K562 (cell line): Measurements from ENCODE around the gene HMCN1. TPM values are rescaled to one million over a fixed set of nuclear protein-coding genes. Genes with fewer than 3 reads are reported as not detected.

Experiments
- ATAC-seq: fragments of 200-7000 bp; cut with Tn5 transposase; 3 replicates; pipeline ENCODE4 v1.9.1; 2020; ENCODE audit warnings: moderate library complexity
- BruUV-seq: library from RNA; stranded (reverse); fragments of 400-500 nt; replicated peaks from 2 replicates; lab custom pipeline; 2021; lab: Mats Ljungman, UMichigan
- CTCF ChIA-PET: fragments of 300-600 bp; formaldehyde crosslinking; extraction: SDS; loops from one replicate; lab custom pipeline; 2021; ENCODE audit warnings: low intra/inter-chr PET ratio; lab: Yijun Ruan, JAX
- POLR2A ChIA-PET: fragments of 300-600, 350-650 bp; sonication (Branson Sonifier 250); formaldehyde crosslinking; extraction: SDS; loops from one replicate; lab custom pipeline; 2021; ENCODE audit warnings: antibody characterized with exemption, inconsistent platforms; lab: Yijun Ruan, JAX
- DNase-seq, 4 experiments: peaks; one replicate each; pipeline versions ENCODE4 v3.0.0 to v3.0.0-alpha.2; 2011 to 2018; ENCODE audit warnings: low spot score in 3 of 4, mixed read lengths in 3 of 4; ENCODE audit errors: extremely low read depth in 1 of 4
- FAIRE-seq: peaks from 2 replicates; lab custom pipeline; 2011; peaks lifted over from hg19 to GRCh38; lab: Jason Lieb, UNC
- H2AFZ ChIP-seq: 2 replicates; pipeline ENCODE4 v1.6.0; 2011; ENCODE audit warnings: low read depth, low read length, control low read depth, inconsistent platforms
- H3K27ac ChIP-seq: fragments of 200-600 bp; 3 replicates; pipeline ENCODE4 v1.8.0; 2011; ENCODE audit warnings: low read depth, mild to moderate bottlenecking, control low read depth, inconsistent platforms, low read length, moderate library complexity, mixed read lengths; ENCODE audit errors: extremely low read depth
- H3K27me3 ChIP-seq, 2 experiments: fragments of 300-600 bp in 1 of 2; 2 replicates in 1 of 2; 3 replicates in 1 of 2; pipeline versions ENCODE4 v1.6.0 to v1.8.0; 2011; ENCODE audit warnings: inconsistent platforms in 2 of 2, low read length in 2 of 2, mild to moderate bottlenecking in 1 of 2, mixed read lengths in 1 of 2, moderate library complexity in 1 of 2; ENCODE audit not compliant: control insufficient read depth in 2 of 2, insufficient read depth in 2 of 2
- H3K36me3 ChIP-seq: fragments of 300-600 bp; 3 replicates; pipeline ENCODE4 v1.8.0; 2011; ENCODE audit warnings: mild to moderate bottlenecking, low read length, inconsistent platforms; ENCODE audit not compliant: control insufficient read depth, insufficient read depth
- H3K4me1 ChIP-seq, 2 experiments: fragments of 200-600 bp in 1 of 2; replicated peaks in 1 of 2; 2 replicates in 1 of 2; 3 replicates in 1 of 2; pipeline versions ENCODE4 v1.5.1 to v1.8.0; 2011; ENCODE audit warnings: inconsistent platforms in 2 of 2, low read length in 2 of 2, mild to moderate bottlenecking in 1 of 2, mixed read lengths in 1 of 2, moderate library complexity in 1 of 2; ENCODE audit not compliant: control insufficient read depth in 2 of 2, insufficient read depth in 2 of 2
- H3K4me2 ChIP-seq: 2 replicates; pipeline ENCODE4 v1.6.1; 2011; ENCODE audit warnings: low read length, control low read depth, inconsistent platforms, mixed read lengths; ENCODE audit not compliant: insufficient read depth
- H3K4me3 ChIP-seq: fragments of 200-600 bp; sonication (generic), shearing (Covaris generic); 2 replicates; pipeline ENCODE4 v1.5.1; 2016; ENCODE audit warnings: control low read depth, inconsistent platforms
- H3K79me2 ChIP-seq: fragments of 200-600 bp; 3 replicates; pipeline ENCODE4 v1.8.0; 2011; ENCODE audit warnings: low read length, inconsistent platforms; ENCODE audit not compliant: control insufficient read depth, insufficient read depth
- H3K9ac ChIP-seq, 2 experiments: 2 replicates each; pipeline versions ENCODE4 v1.6.0 to v1.6.1; 2011; ENCODE audit warnings: low read depth in 2 of 2, low read length in 2 of 2, control low read depth in 1 of 2, inconsistent platforms in 1 of 2, mild to moderate bottlenecking in 1 of 2, mixed read lengths in 1 of 2; ENCODE audit not compliant: insufficient read depth in 1 of 2
- H3K9me1 ChIP-seq: one replicate; pipeline ENCODE4 v1.6.0; 2011; ENCODE audit warnings: inconsistent platforms, mild to moderate bottlenecking, low read length, moderate library complexity; ENCODE audit not compliant: control insufficient read depth, insufficient read depth
- H3K9me3 ChIP-seq: replicated peaks from 2 replicates; pipeline ENCODE4 v1.5.1; 2011; ENCODE audit warnings: low read depth, low read length, inconsistent platforms; ENCODE audit not compliant: control insufficient read depth, insufficient read depth
- H4K20me1 ChIP-seq: replicated peaks from 2 replicates; pipeline ENCODE4 v1.6.1; 2011; ENCODE audit warnings: low read length, inconsistent platforms, mixed read lengths; ENCODE audit not compliant: control insufficient read depth, insufficient read depth
- FOS ChIP-seq: IDR thresholded peaks from 3 replicates; pipeline ENCODE4 v1.6.1; 2011; ENCODE audit not compliant: insufficient read length; ENCODE audit errors: extremely low read depth
- GABPA ChIP-seq: fragments of 200-800 bp; sonication (Bioruptor generic); conservative IDR thresholded peaks from 2 replicates; pipeline ENCODE4 v1.6.1; 2016; ENCODE audit warnings: low read depth, missing genetic modification characterization, missing compliant biosample characterization
- RB1 ChIP-seq: fragments of 450-650 bp; IDR thresholded peaks from 2 replicates; pipeline ENCODE4 v1.6.1; 2017; ENCODE audit warnings: low read depth, mild to moderate bottlenecking
- ZNF408 ChIP-seq: fragments of 250-450 bp; sonication (Bioruptor Pico); IDR thresholded peaks from 2 replicates; pipeline ENCODE4 v1.4.0; 2020; ENCODE audit warnings: low read depth, mild to moderate bottlenecking, moderate library complexity
- WGBS: fragments of 100-300 bp; shearing (Covaris generic); methylation state at CpG from one replicate; pipeline ENCODE4 v1.1.6; 2016; ENCODE audit warnings: low coverage, mixed read lengths; ENCODE audit not compliant: insufficient coverage; ENCODE audit errors: missing lambda C conversion rate; 5-methylcytosine and 5-hydroxymethylcytosine counted together
- in situ Hi-C: fragments of 300-500 bp; cut with MboI; formaldehyde crosslinking; loops from 4 replicates; pipeline ENCODE4 v1.15.0; 2018; ENCODE audit warnings: inconsistent platforms, mixed read lengths
- intact Hi-C: fragments of 100-400 bp; cut with micrococcal nuclease; formaldehyde crosslinking; loops from 2 replicates; pipeline ENCODE4 v1.14.2; 2022
- polyA plus RNA-seq, 8 experiments: library from polyadenylated mRNA; depleted of rRNA in 4 of 8; stranded (reverse) in 5 of 8; unstranded in 3 of 8; fragments of >200 nt; fragmentation: Nextera tagmentation in 2 of 8; fragmentation: Illumina TruSeq in 1 of 8; extraction: Ambion mirVana in 2 of 8; extraction: Trizol in 1 of 8; gene quantifications; 2 replicates each; pipeline versions ENCODE4 v1.2.1 to v1.2.3, GENCODE V29; 2011 to 2014; ENCODE audit warnings: inconsistent platforms in 1 of 8, missing spikeins in 1 of 8
- total RNA-seq, 7 experiments: library from RNA; depleted of rRNA in 6 of 7; stranded (reverse); fragments of >200 nt in 6 of 7; fragmentation: Illumina TruSeq in 2 of 7; extraction: Trizol in 2 of 7; gene quantifications; 2 replicates each; pipeline versions ENCODE4 v1.2.1 to v1.2.3, GENCODE V29; 2011 to 2021; ENCODE audit warnings: low replicate concordance in 1 of 7
- TF ChIP-seq, protein P1 (sequence below): fragments of 250-450 bp; sonication (Bioruptor Pico); IDR thresholded peaks from 2 replicates; pipeline ENCODE4 v1.8.0; 2022; ENCODE audit warnings: inconsistent platforms
- TF ChIP-seq, protein P2 (sequence below): fragments of 450-650 bp; IDR thresholded peaks from 2 replicates; pipeline ENCODE4 v1.6.1; 2016; ENCODE audit warnings: mild to moderate bottlenecking, moderate library complexity
- TF ChIP-seq, protein P3 (sequence below): IDR thresholded peaks from 2 replicates; pipeline ENCODE4 v1.6.1; 2011; ENCODE audit warnings: borderline replicate concordance, low read depth, mild to moderate bottlenecking, moderate library complexity, low read length; ENCODE audit not compliant: insufficient read depth, poor library complexity, severe bottlenecking

HMCN1 gene
- total and polyA plus RNA-seq, 9 of the 15 experiments (the other 6 are each of a cell fraction or from before 2014, with no cell fraction given): 0.07 to 0.36 (median 0.21) TPM

DNA sequence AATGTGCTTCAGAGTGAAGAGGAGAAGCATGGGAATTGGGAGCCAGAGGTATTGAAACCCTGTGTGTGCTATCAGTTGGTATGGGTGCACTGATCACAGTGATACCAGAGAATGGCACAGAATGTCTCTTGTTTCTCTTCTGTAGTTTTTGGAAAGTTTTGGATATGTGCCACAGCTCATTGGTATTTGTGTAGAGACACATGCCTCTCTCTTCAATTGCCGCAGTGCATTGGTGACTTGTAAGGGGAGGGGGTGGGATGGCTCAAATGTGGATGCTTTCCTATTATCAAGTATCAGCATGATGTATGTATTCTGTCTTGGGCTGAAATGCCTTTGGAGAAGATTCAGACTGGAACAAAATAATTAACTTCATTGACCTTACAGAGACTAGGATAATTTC, 101.0 kb downstream of the HMCN1 start:
- DNase-seq (no peak), ATAC-seq (no peak), FAIRE-seq (no peak)
- no peaks in the 10 kb centered on the region for H3K27me3 ChIP-seq
- no peak overlapping the region for H2AFZ ChIP-seq
- no peaks in the 10 kb centered on the region for H3K79me2 ChIP-seq
- ChIA-PET CTCF (no interaction called here), POLR2A (no interaction called here)
- H3K9ac ChIP-seq: no peak overlapping the region
- no peak overlapping the region for H3K4me3 ChIP-seq
- no peaks in the 10 kb centered on the region for H3K9me3 ChIP-seq
- H3K4me2 ChIP-seq: no peak overlapping the region
- in situ Hi-C loops: no loop called here
- 0% methylated on average over 1 of the region's 1 CpG for WGBS
- intact Hi-C loops: no loop called here
- H4K20me1 ChIP-seq: no peaks in the 10 kb centered on the region
- no peaks in the 10 kb centered on the region for H3K36me3 ChIP-seq
- H3K4me1 ChIP-seq: no peaks in the 10 kb centered on the region
- BruUV-seq: no TSS peak
- H3K9me1 ChIP-seq: no peaks in the 10 kb centered on the region
- H3K27ac ChIP-seq: no peak overlapping the region
- TF ChIP-seq ZNF408 (no peak), FOS (no peak), GABPA (no peak), RB1 (no peak)
- TF ChIP-seq, protein P1, sequence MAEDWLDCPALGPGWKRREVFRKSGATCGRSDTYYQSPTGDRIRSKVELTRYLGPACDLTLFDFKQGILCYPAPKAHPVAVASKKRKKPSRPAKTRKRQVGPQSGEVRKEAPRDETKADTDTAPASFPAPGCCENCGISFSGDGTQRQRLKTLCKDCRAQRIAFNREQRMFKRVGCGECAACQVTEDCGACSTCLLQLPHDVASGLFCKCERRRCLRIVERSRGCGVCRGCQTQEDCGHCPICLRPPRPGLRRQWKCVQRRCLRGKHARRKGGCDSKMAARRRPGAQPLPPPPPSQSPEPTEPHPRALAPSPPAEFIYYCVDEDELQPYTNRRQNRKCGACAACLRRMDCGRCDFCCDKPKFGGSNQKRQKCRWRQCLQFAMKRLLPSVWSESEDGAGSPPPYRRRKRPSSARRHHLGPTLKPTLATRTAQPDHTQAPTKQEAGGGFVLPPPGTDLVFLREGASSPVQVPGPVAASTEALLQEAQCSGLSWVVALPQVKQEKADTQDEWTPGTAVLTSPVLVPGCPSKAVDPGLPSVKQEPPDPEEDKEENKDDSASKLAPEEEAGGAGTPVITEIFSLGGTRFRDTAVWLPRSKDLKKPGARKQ (CRISPR knock-in tag): no peak
- TF ChIP-seq, protein P2, sequence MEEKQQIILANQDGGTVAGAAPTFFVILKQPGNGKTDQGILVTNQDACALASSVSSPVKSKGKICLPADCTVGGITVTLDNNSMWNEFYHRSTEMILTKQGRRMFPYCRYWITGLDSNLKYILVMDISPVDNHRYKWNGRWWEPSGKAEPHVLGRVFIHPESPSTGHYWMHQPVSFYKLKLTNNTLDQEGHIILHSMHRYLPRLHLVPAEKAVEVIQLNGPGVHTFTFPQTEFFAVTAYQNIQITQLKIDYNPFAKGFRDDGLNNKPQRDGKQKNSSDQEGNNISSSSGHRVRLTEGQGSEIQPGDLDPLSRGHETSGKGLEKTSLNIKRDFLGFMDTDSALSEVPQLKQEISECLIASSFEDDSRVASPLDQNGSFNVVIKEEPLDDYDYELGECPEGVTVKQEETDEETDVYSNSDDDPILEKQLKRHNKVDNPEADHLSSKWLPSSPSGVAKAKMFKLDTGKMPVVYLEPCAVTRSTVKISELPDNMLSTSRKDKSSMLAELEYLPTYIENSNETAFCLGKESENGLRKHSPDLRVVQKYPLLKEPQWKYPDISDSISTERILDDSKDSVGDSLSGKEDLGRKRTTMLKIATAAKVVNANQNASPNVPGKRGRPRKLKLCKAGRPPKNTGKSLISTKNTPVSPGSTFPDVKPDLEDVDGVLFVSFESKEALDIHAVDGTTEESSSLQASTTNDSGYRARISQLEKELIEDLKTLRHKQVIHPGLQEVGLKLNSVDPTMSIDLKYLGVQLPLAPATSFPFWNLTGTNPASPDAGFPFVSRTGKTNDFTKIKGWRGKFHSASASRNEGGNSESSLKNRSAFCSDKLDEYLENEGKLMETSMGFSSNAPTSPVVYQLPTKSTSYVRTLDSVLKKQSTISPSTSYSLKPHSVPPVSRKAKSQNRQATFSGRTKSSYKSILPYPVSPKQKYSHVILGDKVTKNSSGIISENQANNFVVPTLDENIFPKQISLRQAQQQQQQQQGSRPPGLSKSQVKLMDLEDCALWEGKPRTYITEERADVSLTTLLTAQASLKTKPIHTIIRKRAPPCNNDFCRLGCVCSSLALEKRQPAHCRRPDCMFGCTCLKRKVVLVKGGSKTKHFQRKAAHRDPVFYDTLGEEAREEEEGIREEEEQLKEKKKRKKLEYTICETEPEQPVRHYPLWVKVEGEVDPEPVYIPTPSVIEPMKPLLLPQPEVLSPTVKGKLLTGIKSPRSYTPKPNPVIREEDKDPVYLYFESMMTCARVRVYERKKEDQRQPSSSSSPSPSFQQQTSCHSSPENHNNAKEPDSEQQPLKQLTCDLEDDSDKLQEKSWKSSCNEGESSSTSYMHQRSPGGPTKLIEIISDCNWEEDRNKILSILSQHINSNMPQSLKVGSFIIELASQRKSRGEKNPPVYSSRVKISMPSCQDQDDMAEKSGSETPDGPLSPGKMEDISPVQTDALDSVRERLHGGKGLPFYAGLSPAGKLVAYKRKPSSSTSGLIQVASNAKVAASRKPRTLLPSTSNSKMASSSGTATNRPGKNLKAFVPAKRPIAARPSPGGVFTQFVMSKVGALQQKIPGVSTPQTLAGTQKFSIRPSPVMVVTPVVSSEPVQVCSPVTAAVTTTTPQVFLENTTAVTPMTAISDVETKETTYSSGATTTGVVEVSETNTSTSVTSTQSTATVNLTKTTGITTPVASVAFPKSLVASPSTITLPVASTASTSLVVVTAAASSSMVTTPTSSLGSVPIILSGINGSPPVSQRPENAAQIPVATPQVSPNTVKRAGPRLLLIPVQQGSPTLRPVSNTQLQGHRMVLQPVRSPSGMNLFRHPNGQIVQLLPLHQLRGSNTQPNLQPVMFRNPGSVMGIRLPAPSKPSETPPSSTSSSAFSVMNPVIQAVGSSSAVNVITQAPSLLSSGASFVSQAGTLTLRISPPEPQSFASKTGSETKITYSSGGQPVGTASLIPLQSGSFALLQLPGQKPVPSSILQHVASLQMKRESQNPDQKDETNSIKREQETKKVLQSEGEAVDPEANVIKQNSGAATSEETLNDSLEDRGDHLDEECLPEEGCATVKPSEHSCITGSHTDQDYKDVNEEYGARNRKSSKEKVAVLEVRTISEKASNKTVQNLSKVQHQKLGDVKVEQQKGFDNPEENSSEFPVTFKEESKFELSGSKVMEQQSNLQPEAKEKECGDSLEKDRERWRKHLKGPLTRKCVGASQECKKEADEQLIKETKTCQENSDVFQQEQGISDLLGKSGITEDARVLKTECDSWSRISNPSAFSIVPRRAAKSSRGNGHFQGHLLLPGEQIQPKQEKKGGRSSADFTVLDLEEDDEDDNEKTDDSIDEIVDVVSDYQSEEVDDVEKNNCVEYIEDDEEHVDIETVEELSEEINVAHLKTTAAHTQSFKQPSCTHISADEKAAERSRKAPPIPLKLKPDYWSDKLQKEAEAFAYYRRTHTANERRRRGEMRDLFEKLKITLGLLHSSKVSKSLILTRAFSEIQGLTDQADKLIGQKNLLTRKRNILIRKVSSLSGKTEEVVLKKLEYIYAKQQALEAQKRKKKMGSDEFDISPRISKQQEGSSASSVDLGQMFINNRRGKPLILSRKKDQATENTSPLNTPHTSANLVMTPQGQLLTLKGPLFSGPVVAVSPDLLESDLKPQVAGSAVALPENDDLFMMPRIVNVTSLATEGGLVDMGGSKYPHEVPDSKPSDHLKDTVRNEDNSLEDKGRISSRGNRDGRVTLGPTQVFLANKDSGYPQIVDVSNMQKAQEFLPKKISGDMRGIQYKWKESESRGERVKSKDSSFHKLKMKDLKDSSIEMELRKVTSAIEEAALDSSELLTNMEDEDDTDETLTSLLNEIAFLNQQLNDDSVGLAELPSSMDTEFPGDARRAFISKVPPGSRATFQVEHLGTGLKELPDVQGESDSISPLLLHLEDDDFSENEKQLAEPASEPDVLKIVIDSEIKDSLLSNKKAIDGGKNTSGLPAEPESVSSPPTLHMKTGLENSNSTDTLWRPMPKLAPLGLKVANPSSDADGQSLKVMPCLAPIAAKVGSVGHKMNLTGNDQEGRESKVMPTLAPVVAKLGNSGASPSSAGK: no peak
- TF ChIP-seq, protein P3, sequence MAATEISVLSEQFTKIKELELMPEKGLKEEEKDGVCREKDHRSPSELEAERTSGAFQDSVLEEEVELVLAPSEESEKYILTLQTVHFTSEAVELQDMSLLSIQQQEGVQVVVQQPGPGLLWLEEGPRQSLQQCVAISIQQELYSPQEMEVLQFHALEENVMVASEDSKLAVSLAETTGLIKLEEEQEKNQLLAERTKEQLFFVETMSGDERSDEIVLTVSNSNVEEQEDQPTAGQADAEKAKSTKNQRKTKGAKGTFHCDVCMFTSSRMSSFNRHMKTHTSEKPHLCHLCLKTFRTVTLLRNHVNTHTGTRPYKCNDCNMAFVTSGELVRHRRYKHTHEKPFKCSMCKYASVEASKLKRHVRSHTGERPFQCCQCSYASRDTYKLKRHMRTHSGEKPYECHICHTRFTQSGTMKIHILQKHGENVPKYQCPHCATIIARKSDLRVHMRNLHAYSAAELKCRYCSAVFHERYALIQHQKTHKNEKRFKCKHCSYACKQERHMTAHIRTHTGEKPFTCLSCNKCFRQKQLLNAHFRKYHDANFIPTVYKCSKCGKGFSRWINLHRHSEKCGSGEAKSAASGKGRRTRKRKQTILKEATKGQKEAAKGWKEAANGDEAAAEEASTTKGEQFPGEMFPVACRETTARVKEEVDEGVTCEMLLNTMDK: no peak
